Mononuclear cell (primary cell): ENCODE data around the gene KLHL5. TPM values are rescaled to one million over a fixed set of nuclear protein-coding genes. Genes with fewer than 3 reads are reported as not detected.

Experiments used
- H3K27me3 ChIP-seq: 2 replicates; pipeline ENCODE4 v1.6.0; 2011; ENCODE audit warnings: low read length, control low read depth; ENCODE audit not compliant: insufficient read depth
- H3K4me1 ChIP-seq: 2 replicates; pipeline ENCODE4 v1.5.1; 2011; ENCODE audit warnings: mild to moderate bottlenecking, low read length, control low read depth; ENCODE audit not compliant: insufficient read depth
- H3K4me3 ChIP-seq: 2 replicates; pipeline ENCODE4 v1.5.1; 2011; ENCODE audit warnings: mild to moderate bottlenecking, low read length, moderate library complexity
- H3K9me3 ChIP-seq: 2 replicates; pipeline ENCODE4 v1.5.1; 2011; ENCODE audit warnings: low read depth, mild to moderate bottlenecking, control low read depth, low read length
- total RNA-seq: library from RNA; depleted of rRNA; stranded (reverse); fragments of >200 nt; gene quantifications from one replicate; pipeline ENCODE4 v1.2.3, GENCODE V29; 2012

Gene KLHL5
- total RNA-seq, 1 donor, result 37.8 TPM

- Histone ChIP-seq H3K4me3 (no peak overlapping the region), H3K9me3 (no peaks in the 10 kb centered on the region), H3K4me1 (peaks cover 15% of the 10 kb centered on the region), H3K27me3 (no peaks in the 10 kb centered on the region)
Observed at GRCh38 chr4:39166669-39167068, 104.6 kb downstream of the KLHL5 start.

GRCh38 chr4:39169426-39169825, 107.4 kb downstream of the KLHL5 start:
- no peaks in the 10 kb centered on the region for H3K9me3 ChIP-seq
- H3K4me3 ChIP-seq, result no peak overlapping the region
- H3K4me1 ChIP-seq, result peaks cover 15% of the 10 kb centered on the region
- no peaks in the 10 kb centered on the region for H3K27me3 ChIP-seq

- peaks cover 15% of the 10 kb centered on the region for H3K4me1 ChIP-seq
- no peak overlapping the region for H3K4me3 ChIP-seq
- H3K9me3 ChIP-seq, result no peaks in the 10 kb centered on the region
- H3K27me3 ChIP-seq, result no peaks in the 10 kb centered on the region
Observed at GRCh38 chr4:39170301-39170700, 108.3 kb downstream of the KLHL5 start.

Other genes starting within 250 kb of the KLHL5 start
- gene TLR6, start 205.4 kb upstream of the KLHL5 start, total RNA-seq, result 9.2 TPM
- gene FAM114A1, start 194.4 kb upstream of the KLHL5 start, total RNA-seq, result 2.2 TPM
- gene TMEM156, start 29.8 kb upstream of the KLHL5 start, total RNA-seq, result 6.9 TPM
- gene WDR19, start 120.3 kb downstream of the KLHL5 start, total RNA-seq, result 16.5 TPM